Ascending aorta (tissue), 2 donors: ENCODE measurements around the gene ABCF2. TPM values are rescaled to one million over a fixed set of nuclear protein-coding genes. Genes with fewer than 3 reads are reported as not detected.

ENCODE experiments used
- DNase-seq, 2 donors: peaks; one replicate each; pipeline ENCODE4 v3.0.0-alpha.2; 2019; ENCODE audit warnings: low spot score in 2 of 2
- H3K27ac ChIP-seq, 2 donors: fragments of 200-600 bp; sonication (generic); one replicate each; pipeline ENCODE4 v1.5.1; 2016 to 2017; ENCODE audit warnings: mild to moderate bottlenecking in 1 of 2
- H3K27me3 ChIP-seq: fragments of 200-600 bp; sonication (generic); one replicate; pipeline ENCODE4 v1.5.1; 2017
- H3K36me3 ChIP-seq, 2 donors: fragments of 200-600 bp; sonication (generic); one replicate each; pipeline ENCODE4 v1.5.1; 2016
- H3K4me1 ChIP-seq, 2 donors: fragments of 200-600 bp; sonication (generic); one replicate each; pipeline ENCODE4 v1.5.1; 2016 to 2017; ENCODE audit warnings: mild to moderate bottlenecking in 1 of 2
- H3K4me3 ChIP-seq, 2 donors: fragments of 200-600 bp; sonication (generic); one replicate each; pipeline ENCODE4 v1.5.1; 2016 to 2017; ENCODE audit warnings: mild to moderate bottlenecking in 1 of 2
- H3K9me3 ChIP-seq, 2 donors: fragments of 200-600 bp; sonication (generic); one replicate each; pipeline ENCODE4 v1.5.1; 2016
- CTCF ChIP-seq, 3 experiments: fragments of 200-600 bp in 2 of 3; fragments of 450-650 bp in 1 of 3; sonication (generic) in 2 of 3; IDR thresholded peaks; one replicate each; pipeline ENCODE4 v1.5.1; 2016 to 2019; ENCODE audit warnings: antibody characterized with exemption in 3 of 3, mild to moderate bottlenecking in 1 of 3, moderate library complexity in 1 of 3
- intact Hi-C: fragments of 100-400 bp; cut with DNase I; formaldehyde crosslinking; loops from one replicate; pipeline ENCODE4 v1.15.1; 2023
- total RNA-seq: library from RNA; depleted of rRNA; stranded (reverse); fragments of >200 nt; gene quantifications from one replicate; pipeline ENCODE4 v1.1.0, GENCODE V29; 2016

The ABCF2 gene
- total RNA-seq, 1 donor from 2014 or later, result 85.3 TPM

GRCh38 chr7:151246102-151246850, 19.3 kb upstream of the ABCF2 start:
- TF ChIP-seq CTCF (IDR thresholded peaks at IDR 0.05), result no peak
- Histone ChIP-seq H3K9me3 (no peaks in the 10 kb centered on the region), H3K27me3 (no peaks in the 10 kb centered on the region), H3K27ac (peak overlapping the region; percentile 95 to 99), H3K4me3 (peak overlapping the region; percentile 54 to 74), H3K4me1 (peaks cover 40 to 51% of the 10 kb centered on the region in 2 donors), H3K36me3 (peaks cover 10 to 14% of the 10 kb centered on the region in 2 donors)
- intact Hi-C loops, result loop anchor here (5.0 to 10.0 kb wide), 7 partner anchors 121 to 629 kb away; partner anchors contain the start of genes FASTK, PRKAG2 and TMUB1
- DNase-seq, result peak in 1 of 2 donors; percentile 62

- peaks cover 15 to 17% of the 10 kb centered on the region in 2 donors for H3K36me3 ChIP-seq
- peaks cover 35 to 45% of the 10 kb centered on the region in 2 donors for H3K4me1 ChIP-seq
Measured at GRCh38 chr7:151245360-151246101, 18.5 kb upstream of the ABCF2 start.

GRCh38 chr7:151244841-151245346, 17.9 kb upstream of the ABCF2 start:
- Histone ChIP-seq H3K4me1 (peaks cover 29 to 38% of the 10 kb centered on the region in 2 donors), H3K4me3 (peak overlapping the region; percentile 50 to 74), H3K36me3 (peaks cover 18 to 20% of the 10 kb centered on the region in 2 donors), H3K9me3 (no peaks in the 10 kb centered on the region), H3K27me3 (no peaks in the 10 kb centered on the region), H3K27ac (peak overlapping the region; percentile 95 to 99)
- TF ChIP-seq CTCF (IDR thresholded peaks at IDR 0.05), result no peak
- intact Hi-C loops, result loop anchor here (1.0 to 10.0 kb wide), 9 partner anchors 18 to 630 kb away; partner anchors contain the start of genes ABCF2, FASTK, PRKAG2 and TMUB1
- no peak for DNase-seq

More at GRCh38 chr7:151245360-151246101, 18.5 kb upstream of the ABCF2 start:
- peak; percentile 63 to 71 (median 68) for TF ChIP-seq CTCF (IDR thresholded peaks at IDR 0.05)
- Histone ChIP-seq H3K9me3 (no peaks in the 10 kb centered on the region), H3K27ac (peak overlapping the region; percentile 95 to 99), H3K4me3 (peak overlapping the region; percentile 50 to 74), H3K27me3 (no peaks in the 10 kb centered on the region)
- peak in 1 of 2 donors; percentile 81 for DNase-seq
- intact Hi-C loops, result loop anchor here (1.0 to 10.0 kb wide), 8 partner anchors 18 to 629 kb away; partner anchors contain the start of genes ABCF2, FASTK, PRKAG2 and TMUB1

GRCh38 chr7:151244196-151244840, 17.3 kb upstream of the ABCF2 start:
- Histone ChIP-seq H3K27ac (peak overlapping the region in 1 of 2 donors; percentile 95), H3K9me3 (no peaks in the 10 kb centered on the region), H3K27me3 (no peaks in the 10 kb centered on the region), H3K36me3 (peaks cover 23 to 26% of the 10 kb centered on the region in 2 donors), H3K4me3 (peak overlapping the region in 1 of 2 donors; percentile 74), H3K4me1 (peaks cover 28 to 33% of the 10 kb centered on the region in 2 donors)
- intact Hi-C loops, result loop anchor here (1.0 to 10.0 kb wide), 4 partner anchors 59 to 630 kb away; partner anchors contain the start of gene PRKAG2
- TF ChIP-seq CTCF (IDR thresholded peaks at IDR 0.05), result peak; percentile 54 to 92 (median 91)
- peak in 1 of 2 donors; percentile 72 for DNase-seq
